Right ventricle myocardium superior (tissue), 1 donor: ENCODE data around the gene MRPL52. TPM values are rescaled to one million over a fixed set of nuclear protein-coding genes. Genes with fewer than 3 reads are reported as not detected.
"Not testable (repeated sequence)": the region's sequence is repeated elsewhere in the genome, so short reads cannot be mapped to it uniquely, and the experiment has no call there.

Source experiments
- ATAC-seq: fragments of 200-7000 bp; cut with Tn5 transposase; one replicate; pipeline ENCODE4 v1.9.1; 2020; ENCODE audit warnings: mild to moderate bottlenecking; ENCODE audit not compliant: poor library complexity
- DNase-seq: peaks from one replicate; pipeline ENCODE4 v3.0.0-alpha.2; 2020
- intact Hi-C: fragments of 100-400 bp; cut with DNase I; formaldehyde crosslinking; loops from one replicate; pipeline ENCODE4 v1.11.2; 2022
- long read RNA-seq: library from polyadenylated mRNA; unstranded; transcript quantifications from one replicate; pipeline ENCODE4 v2.0.0, GENCODE V29; 2021
- total RNA-seq: library from RNA; stranded (reverse); fragmentation: NEBNext Ultra II Directional; extraction: Animal tissue kit (Norgen Biotek cat#: 25700); gene quantifications from one replicate; pipeline ENCODE4 v1.2.1, GENCODE V29; 2021
- donor health status: DM: no; HTN: yes; CAD: no; lungs with severe emphysema.

Gene MRPL52
- 110 TPM for total RNA-seq
- long read RNA-seq, transcript MRPL52-202 (5 exons, 1,118 nt) = major isoform, 17 of 36 reads
- long read RNA-seq, transcript MRPL52-203 (5 exons, 1,111 nt) = minor isoform, 11 of 36 reads
- long read RNA-seq, partial matches to known transcripts = 1 of 36 reads
- long read RNA-seq, other reads (novel, unspliced or antisense) = 1 of 36 reads

GRCh38 chr14:22829661-22830442 is at the start of gene MRPL52:
Gene MRPL52 (plus strand): TSS chr14:22829887. CDS start chr14:22829913, 26 bp downstream.
- DNase-seq (peak; percentile 94), ATAC-seq (peak; percentile 98)
- intact Hi-C loops = no loop called here

GRCh38 chr14:22780105-22780679 is 49.5 kb upstream of the MRPL52 start:
- intact Hi-C loops = no loop called here
- ATAC-seq = peak; percentile 26
- DNase-seq = no peak

- intact Hi-C loops = no loop called here
- no peak for ATAC-seq
Observed at GRCh38 chr14:22780941-22781300, 48.8 kb upstream of the MRPL52 start.

DNA sequence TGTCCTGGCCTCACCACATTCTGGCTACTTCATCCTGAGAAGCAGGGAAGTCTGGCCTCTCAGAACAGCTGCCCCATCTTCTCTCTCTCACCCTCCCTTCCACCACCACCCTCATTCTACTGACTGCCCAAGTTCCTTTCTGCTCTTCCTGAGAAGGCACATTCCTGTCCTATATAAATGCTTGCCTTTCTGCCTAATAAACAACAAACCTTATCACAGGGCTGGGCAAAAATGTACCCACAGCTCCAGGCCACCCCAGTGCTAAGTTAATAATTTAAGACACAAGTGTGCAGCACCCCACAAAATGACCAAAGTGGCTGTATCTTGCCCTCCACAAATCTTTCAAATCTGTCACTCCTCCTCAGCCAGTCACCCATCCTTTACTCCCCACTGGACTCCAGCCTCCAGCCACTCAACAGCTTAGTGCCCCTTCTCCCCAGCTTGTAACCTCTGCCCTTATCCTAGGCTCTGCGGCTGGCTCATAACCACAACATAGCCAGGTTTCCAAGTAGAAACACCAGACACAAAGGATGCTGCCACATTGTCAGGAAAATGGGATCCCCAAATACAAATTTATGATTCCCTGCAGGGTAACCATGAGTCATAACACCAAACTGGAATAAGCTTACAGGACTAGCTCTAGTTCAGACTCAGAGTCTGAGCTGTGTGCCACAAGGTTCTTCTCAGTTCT is 48.2 kb upstream of the MRPL52 start:
- peak; percentile 18 for ATAC-seq
- intact Hi-C loops = no loop called here
- no peak for DNase-seq

More at GRCh38 chr14:22780941-22781300, 48.8 kb upstream of the MRPL52 start:
- no peak for DNase-seq

DNA sequence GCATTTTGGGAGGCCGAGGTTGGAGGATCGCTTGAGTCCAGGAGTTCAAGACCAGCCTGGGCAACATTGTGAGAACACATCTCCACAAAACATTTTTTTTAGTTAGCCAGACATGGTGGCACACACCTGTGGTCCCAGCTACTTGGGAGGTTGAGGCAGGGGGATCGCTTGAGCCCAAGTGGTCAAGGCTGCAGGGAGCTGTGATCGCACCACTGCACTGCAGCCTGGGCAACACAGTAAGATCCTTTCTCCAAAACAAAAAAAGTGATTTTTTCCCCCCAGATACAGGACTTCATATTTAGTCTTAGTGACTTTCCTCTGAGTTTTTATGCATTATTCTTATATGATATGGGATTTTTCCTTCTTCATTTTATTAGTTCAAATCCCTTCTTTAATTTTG is 43.0 kb upstream of the MRPL52 start:
- no peak for DNase-seq
- intact Hi-C loops = no loop called here
- no peak for ATAC-seq

- intact Hi-C loops = no loop called here
- DNase-seq (no peak), ATAC-seq (no peak)
Observed at GRCh38 chr14:22791301-22791700, 38.4 kb upstream of the MRPL52 start.

DNA sequence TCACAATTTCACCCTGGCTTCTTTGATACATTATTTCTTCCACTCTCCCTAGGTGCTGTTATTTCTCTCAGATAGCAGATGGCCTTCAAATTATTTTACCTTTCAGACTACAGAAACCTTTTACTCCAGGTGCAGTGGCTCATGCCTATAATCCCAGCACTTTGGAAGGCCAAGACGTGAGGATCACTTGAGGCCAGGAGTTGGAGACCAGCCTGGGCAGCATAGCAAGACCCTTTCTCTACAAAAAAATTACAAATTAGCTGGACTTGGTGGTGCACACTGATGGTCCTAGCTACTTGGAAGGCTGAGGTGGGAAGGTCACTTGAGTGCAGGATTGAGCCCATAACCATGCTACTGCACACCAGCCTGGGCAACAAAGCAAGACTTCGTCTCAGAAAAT is 37.5 kb upstream of the MRPL52 start:
- intact Hi-C loops = no loop called here
- DNase-seq = no peak
- no peak for ATAC-seq

DNA sequence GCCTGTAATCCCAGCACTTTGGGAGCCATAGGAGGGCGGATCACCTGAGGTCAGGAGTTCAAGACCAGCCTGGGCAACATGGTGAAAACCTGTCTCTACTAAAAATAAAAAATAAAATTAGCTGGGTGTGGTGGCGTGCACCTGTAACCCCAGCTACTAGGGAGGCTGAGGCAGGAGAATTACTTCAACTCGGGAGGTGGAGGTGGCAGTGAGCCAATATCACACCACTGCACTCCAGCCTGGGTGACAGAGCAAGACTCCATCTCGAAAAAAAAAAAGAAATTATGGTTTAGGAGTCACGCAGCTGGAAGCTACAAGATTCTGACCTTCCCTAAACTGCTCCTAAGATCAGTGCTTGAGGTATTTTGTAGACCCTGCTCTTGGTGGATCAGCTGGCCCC is 36.1 kb upstream of the MRPL52 start:
- intact Hi-C loops, DNase-seq, ATAC-seq: not testable (repeated sequence)

- no peak for DNase-seq
- intact Hi-C loops = no loop called here
- no peak for ATAC-seq
Observed at GRCh38 chr14:22793976-22794375, 35.7 kb upstream of the MRPL52 start.

GRCh38 chr14:22794551-22794951 is 35.1 kb upstream of the MRPL52 start:
- no peak for ATAC-seq
- DNase-seq = no peak
- intact Hi-C loops = no loop called here

DNA sequence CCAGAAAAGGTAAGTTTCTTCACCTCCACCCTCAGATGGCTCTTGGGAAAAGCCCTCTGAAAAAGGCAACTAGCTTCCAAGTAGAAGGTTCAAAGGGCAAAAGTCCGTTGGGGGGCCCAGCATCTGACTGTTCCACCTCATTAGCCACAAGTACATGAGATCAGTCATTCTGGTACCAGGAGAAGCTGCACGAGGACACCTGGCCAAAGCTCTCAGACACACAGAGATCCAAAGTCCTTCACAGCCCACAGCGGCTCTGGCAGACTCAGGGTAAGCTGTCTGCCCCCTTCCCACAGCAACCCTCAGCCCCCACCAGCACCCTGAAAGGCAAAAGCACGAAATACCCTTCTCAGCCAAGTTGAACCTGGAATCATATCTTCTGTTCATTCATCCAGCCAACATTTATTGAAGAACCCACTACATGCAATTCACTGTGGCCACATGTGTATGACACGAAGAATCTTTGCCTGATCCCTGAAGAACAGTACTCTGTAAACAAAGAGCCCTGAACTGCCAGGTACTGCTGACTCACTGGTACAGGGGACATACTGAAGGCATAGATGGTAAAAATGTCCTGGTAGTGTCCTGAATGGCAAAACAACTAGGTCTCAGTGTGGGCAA is 33.5 kb upstream of the MRPL52 start:
- DNase-seq (no peak), ATAC-seq (no peak)
- intact Hi-C loops = no loop called here

DNA sequence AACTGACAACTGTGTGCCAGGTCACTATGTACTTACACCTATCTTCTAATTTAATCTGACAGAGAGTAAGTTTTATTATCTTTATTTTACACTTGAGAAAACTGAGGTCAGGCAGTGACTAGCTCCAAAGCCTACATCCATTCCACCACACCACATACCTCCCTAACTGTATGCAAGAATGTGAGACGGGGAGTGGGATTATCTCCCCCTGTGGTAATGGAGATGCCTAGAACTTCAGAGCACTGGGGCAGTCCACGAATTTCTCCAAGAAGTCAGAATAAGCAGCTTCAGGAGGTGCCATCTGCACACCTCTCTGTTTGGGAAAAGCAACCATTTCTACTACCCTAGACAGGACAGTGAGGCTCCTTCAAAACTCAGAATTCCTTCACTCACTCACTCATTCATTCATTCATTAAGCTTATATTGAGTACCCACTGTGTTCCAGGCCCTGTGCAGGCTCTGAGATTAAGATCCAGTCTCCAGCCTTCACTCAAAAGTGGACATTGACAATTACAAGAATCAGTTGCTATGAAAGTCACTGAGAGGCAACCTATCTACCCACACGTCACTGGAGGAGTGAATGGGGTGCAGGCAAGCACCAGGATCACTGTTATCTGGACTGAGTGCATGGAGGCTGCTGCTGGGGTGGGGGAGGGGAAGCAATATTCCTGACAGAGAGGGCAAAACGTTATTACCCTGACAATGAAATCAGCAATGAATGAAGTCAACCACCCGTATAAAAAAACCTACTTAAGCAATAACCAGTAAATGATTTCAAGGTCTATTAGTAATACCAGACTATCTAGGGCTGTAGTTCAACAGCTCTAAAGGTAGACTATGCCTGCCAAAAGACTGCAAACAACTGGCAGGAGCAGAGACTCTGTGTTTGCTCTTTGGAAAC is 32.4 kb upstream of the MRPL52 start:
- intact Hi-C loops = no loop called here
- ATAC-seq (no peak), DNase-seq (no peak)

DNA sequence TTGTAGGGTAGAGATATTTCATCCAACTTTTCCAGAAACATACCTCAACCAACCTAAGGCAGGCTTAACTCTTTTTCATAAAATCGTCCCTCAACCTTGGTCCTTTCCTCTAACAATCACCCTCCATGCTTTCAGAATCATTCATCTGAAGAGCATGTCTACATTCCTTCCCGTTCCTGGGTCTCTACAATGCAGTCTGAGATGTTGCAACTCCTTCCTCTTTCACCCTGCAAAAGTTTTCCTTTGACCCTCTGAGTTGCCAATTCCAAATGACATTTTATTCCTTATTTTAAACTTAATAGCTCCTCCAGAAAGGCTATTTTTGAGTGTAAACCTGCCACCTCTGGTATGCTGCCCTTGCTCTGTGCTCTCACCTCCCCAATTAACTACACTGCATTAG is 31.2 kb upstream of the MRPL52 start:
- ATAC-seq (peak; percentile 58), DNase-seq (no peak)
- intact Hi-C loops = no loop called here

GRCh38 chr14:22800346-22800745 is 29.3 kb upstream of the MRPL52 start:
- intact Hi-C loops = no loop called here
- DNase-seq = no peak
- no peak for ATAC-seq

DNA sequence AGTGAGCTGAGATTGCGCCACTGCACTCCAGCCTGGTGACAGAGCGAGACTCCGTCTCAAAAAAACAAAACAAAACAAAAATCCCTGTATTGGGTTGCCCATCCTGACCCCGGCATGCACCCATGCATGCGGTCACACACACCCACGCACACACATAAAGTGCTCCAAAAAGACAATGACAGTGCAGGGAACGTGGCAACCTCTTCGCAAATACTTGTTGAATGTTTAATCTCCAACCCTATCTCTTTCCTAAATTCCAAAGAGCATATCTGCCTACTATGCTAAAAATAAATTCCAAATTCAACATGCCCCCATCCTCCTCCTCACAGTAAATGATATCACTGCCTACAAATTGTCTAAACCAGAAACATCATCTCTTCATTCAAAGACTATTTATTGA is 28.0 kb upstream of the MRPL52 start:
- ATAC-seq (no peak), DNase-seq (no peak)
- intact Hi-C loops = no loop called here

DNA sequence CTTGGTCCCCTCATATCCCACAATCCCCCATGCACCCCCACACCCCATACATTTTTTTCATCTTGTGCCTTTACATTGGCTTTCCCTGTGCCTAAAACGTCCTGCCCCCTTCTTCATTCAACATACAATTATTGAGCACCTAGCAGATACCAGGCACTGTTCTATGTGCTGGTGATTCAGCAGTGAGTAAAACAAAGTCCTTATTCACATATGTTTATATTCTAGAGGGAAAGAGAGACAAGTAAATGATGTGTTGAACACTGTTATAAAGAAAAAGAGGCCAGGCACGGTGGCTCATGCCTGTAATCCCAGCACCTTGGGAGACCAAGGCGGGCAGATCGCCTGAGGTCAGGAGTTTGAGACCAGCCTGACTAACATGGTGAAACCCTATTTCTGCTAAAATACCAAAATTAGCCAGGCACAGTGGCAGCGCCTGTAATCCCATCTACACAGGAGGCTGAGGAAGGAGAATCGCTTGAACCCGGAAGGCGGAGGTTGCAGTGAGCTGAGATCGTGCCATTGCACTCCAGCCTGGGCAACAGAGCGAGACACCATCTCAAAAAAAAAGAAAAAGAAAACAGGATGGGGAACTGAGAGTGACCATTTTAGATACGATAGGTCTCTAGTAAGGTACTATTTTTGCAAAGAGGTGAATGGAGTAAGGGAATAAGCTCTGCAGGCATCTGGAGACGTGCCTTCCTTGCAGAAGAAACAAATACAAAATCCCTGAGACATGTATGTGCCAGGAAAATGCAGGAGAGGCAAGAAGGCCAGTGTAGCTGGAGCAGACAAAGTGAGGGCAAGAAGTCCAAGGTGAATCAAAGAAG is 26.6 kb upstream of the MRPL52 start:
- intact Hi-C loops = no loop called here
- ATAC-seq (no peak), DNase-seq (no peak)

- intact Hi-C loops = no loop called here
- ATAC-seq (no peak), DNase-seq (no peak)
Observed at GRCh38 chr14:22803687-22803974, 26.1 kb upstream of the MRPL52 start.

DNA sequence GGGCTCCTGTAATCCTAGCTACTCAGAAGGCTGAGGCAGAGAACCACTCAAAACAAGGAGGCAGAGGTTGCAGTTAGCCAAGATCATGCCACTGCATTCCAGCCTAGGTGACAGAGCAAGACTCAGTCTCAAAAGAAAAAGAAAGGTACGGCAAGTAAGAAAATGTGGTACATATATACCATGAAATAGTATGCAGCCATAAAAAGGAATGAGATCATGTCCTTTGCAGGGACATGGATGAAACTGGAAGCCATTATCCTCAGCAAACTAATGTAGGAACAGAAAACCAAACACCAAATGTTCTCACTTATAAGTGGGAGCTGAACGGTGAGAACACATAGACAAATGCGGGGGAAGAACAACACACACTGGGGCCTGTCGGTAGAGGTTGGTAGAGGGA is 24.5 kb upstream of the MRPL52 start:
- DNase-seq, intact Hi-C loops, ATAC-seq: not testable (repeated sequence)
